ENCODE measurements around the gene PDZD7.
A peak's percentile ranks its signal among the peaks of the same experiment; 100 is the strongest.

Gene PDZD7

GRCh38 chr10:100997360-100998182, 33.4 kb downstream of the PDZD7 start:
- peak overlapping the region; percentile 89 for H3K4me3 ChIP-seq (ENCODE audit: low read depth, low read length)
- peak; percentile 95 for TF ChIP-seq CTCF (IDR thresholded peaks at IDR 0.05; ENCODE audit: borderline replicate concordance, insufficient read depth, low read depth, low read length)

- peak overlapping the region; percentile 89 for H3K4me3 ChIP-seq (ENCODE audit: low read depth, low read length)
- no peak for TF ChIP-seq CTCF (IDR thresholded peaks at IDR 0.05; ENCODE audit: borderline replicate concordance, insufficient read depth, low read depth, low read length)
These were observed 34.1 kb downstream of the PDZD7 start for GRCh38 chr10:100996678-100997359.

GRCh38 chr10:100995181-100995580, 35.7 kb downstream of the PDZD7 start:
- no peak overlapping the region for H3K4me3 ChIP-seq (ENCODE audit: low read depth, low read length)
- TF ChIP-seq CTCF (IDR thresholded peaks at IDR 0.05; ENCODE audit: borderline replicate concordance, insufficient read depth, low read depth, low read length), result no peak

- TF ChIP-seq CTCF (IDR thresholded peaks at IDR 0.05; ENCODE audit: borderline replicate concordance, insufficient read depth, low read depth, low read length), result peak; percentile 18; the same call in 1 of the 2 replicates
- no peak overlapping the region for H3K4me3 ChIP-seq (ENCODE audit: low read depth, low read length)
These were observed 36.8 kb downstream of the PDZD7 start for GRCh38 chr10:100993986-100994708.

- H3K4me3 ChIP-seq (ENCODE audit: low read depth, low read length), result no peak overlapping the region
- no peak for TF ChIP-seq CTCF (IDR thresholded peaks at IDR 0.05; ENCODE audit: borderline replicate concordance, insufficient read depth, low read depth, low read length)
These were observed 41.8 kb downstream of the PDZD7 start for GRCh38 chr10:100989088-100989487.

- no peak for TF ChIP-seq CTCF (IDR thresholded peaks at IDR 0.05; ENCODE audit: borderline replicate concordance, insufficient read depth, low read depth, low read length)
- H3K4me3 ChIP-seq (ENCODE audit: low read depth, low read length), result peak overlapping the region; percentile 96
These were observed 42.8 kb downstream of the PDZD7 start for GRCh38 chr10:100988166-100988565.
